ENCODE data around the gene SYNE4. TPM values are rescaled to one million over a fixed set of nuclear protein-coding genes. Genes with fewer than 3 reads are reported as not detected.
"Not testable (repeated sequence)": the region's sequence is repeated elsewhere in the genome, so short reads cannot be mapped to it uniquely, and the experiment has no call there.

Gene SYNE4
- total RNA-seq = 1 to 10 TPM; 1.5 to 3.9 TPM

GRCh38 chr19:36008336-36008978 lies at the start of gene SYNE4:
Gene SYNE4 (minus strand): TSS chr19:36008813. CDS start chr19:36008681, 132 bp downstream.
- no peaks in the 10 kb centered on the region for H3K9me3 Mint-ChIP-seq
- peaks cover 14% of the 10 kb centered on the region for H3K4me1 Mint-ChIP-seq
- no peaks in the 10 kb centered on the region for H3K27me3 Mint-ChIP-seq
- H3K27ac Mint-ChIP-seq = peak within 1 kb of the TSS; percentile 70
- H3K4me3 Mint-ChIP-seq = peak within 1 kb of the TSS; percentile 72
- no peaks in the 10 kb centered on the region for H3K36me3 Mint-ChIP-seq (ENCODE audit: low read depth)
- no peak for ATAC-seq (replicated peaks)

- Mint-ChIP-seq H3K4me3 (peak within 1 kb of the TSS; percentile 91), H3K4me1 (peaks cover 13% of the 10 kb centered on the region), H3K27me3 (no peaks in the 10 kb centered on the region), H3K36me3 (ENCODE audit: low read depth) (peaks cover 9% of the 10 kb centered on the region), H3K9me3 (no peaks in the 10 kb centered on the region), H3K27ac (peak within 1 kb of the TSS; percentile 84)
- ATAC-seq (replicated peaks) = peak; percentile 82
Observed at GRCh38 chr19:36054733-36055686, 46.4 kb upstream of the SYNE4 start, which contains the start of gene WDR62. Gene WDR62 (plus strand): TSS chr19:36054897. CDS start chr19:36054972, 75 bp downstream.

- H3K9me3 Mint-ChIP-seq = no peaks in the 10 kb centered on the region
- peaks cover 13% of the 10 kb centered on the region for H3K4me1 Mint-ChIP-seq
- no peaks in the 10 kb centered on the region for H3K27me3 Mint-ChIP-seq
- peak; percentile 91 for ATAC-seq (replicated peaks)
- H3K36me3 Mint-ChIP-seq (ENCODE audit: low read depth) = peaks cover 6% of the 10 kb centered on the region
- H3K4me3 Mint-ChIP-seq = peak within 1 kb of the TSS; percentile 91
- peak within 1 kb of the TSS; percentile 84 for H3K27ac Mint-ChIP-seq
Observed at GRCh38 chr19:36054119-36054732, 45.6 kb upstream of the SYNE4 start, which contains the start of gene THAP8. Gene THAP8 (minus strand): TSS chr19:36054285. CDS start chr19:36054217, 68 bp downstream.

- H3K27ac Mint-ChIP-seq = no peak overlapping the region
- no peaks in the 10 kb centered on the region for H3K9me3 Mint-ChIP-seq
- no peak overlapping the region for H3K4me3 Mint-ChIP-seq
- no peaks in the 10 kb centered on the region for H3K27me3 Mint-ChIP-seq
- no peak for ATAC-seq (replicated peaks)
- H3K4me1 Mint-ChIP-seq = peaks cover 13% of the 10 kb centered on the region
- no peaks in the 10 kb centered on the region for H3K36me3 Mint-ChIP-seq (ENCODE audit: low read depth)
Observed at GRCh38 chr19:36051637-36052036, 43.0 kb upstream of the SYNE4 start.

GRCh38 chr19:36051236-36051635 lies 42.6 kb upstream of the SYNE4 start:
- no peaks in the 10 kb centered on the region for H3K9me3 Mint-ChIP-seq
- peaks cover 14% of the 10 kb centered on the region for H3K4me1 Mint-ChIP-seq
- H3K36me3 Mint-ChIP-seq (ENCODE audit: low read depth) = no peaks in the 10 kb centered on the region
- peak overlapping the region; percentile 16 for H3K27ac Mint-ChIP-seq
- H3K27me3 Mint-ChIP-seq = no peaks in the 10 kb centered on the region
- H3K4me3 Mint-ChIP-seq = no peak overlapping the region
- ATAC-seq (replicated peaks) = no peak

- Mint-ChIP-seq H3K4me3 (no peak overlapping the region), H3K36me3 (ENCODE audit: low read depth) (no peaks in the 10 kb centered on the region), H3K27ac (no peak overlapping the region), H3K27me3 (no peaks in the 10 kb centered on the region), H3K4me1 (peaks cover 15% of the 10 kb centered on the region), H3K9me3 (no peaks in the 10 kb centered on the region)
- ATAC-seq (replicated peaks) = no peak
Observed at GRCh38 chr19:36049080-36049698, 40.6 kb upstream of the SYNE4 start.

GRCh38 chr19:36047835-36048234 lies 39.2 kb upstream of the SYNE4 start:
- Mint-ChIP-seq H3K4me3 (no peak overlapping the region), H3K9me3 (no peaks in the 10 kb centered on the region), H3K27me3 (no peaks in the 10 kb centered on the region)

GRCh38 chr19:36046443-36047050 lies 37.9 kb upstream of the SYNE4 start:
- Mint-ChIP-seq H3K9me3 (no peaks in the 10 kb centered on the region), H3K4me1 (peaks cover 15% of the 10 kb centered on the region)

More at GRCh38 chr19:36047835-36048234, 39.2 kb upstream of the SYNE4 start:
- Mint-ChIP-seq H3K27ac (no peak overlapping the region), H3K36me3 (ENCODE audit: low read depth) (no peaks in the 10 kb centered on the region), H3K4me1 (peaks cover 15% of the 10 kb centered on the region)
- no peak for ATAC-seq (replicated peaks)

GRCh38 chr19:36043952-36044351 lies 35.3 kb upstream of the SYNE4 start:
- H3K27ac Mint-ChIP-seq = no peak overlapping the region
- H3K27me3 Mint-ChIP-seq = no peaks in the 10 kb centered on the region
- no peak overlapping the region for H3K4me3 Mint-ChIP-seq
- H3K4me1 Mint-ChIP-seq = peaks cover 7% of the 10 kb centered on the region
- ATAC-seq (replicated peaks) = no peak
- peaks cover 16% of the 10 kb centered on the region for H3K36me3 Mint-ChIP-seq (ENCODE audit: low read depth)
- no peaks in the 10 kb centered on the region for H3K9me3 Mint-ChIP-seq

More at GRCh38 chr19:36046443-36047050, 37.9 kb upstream of the SYNE4 start:
- Mint-ChIP-seq H3K27me3 (no peaks in the 10 kb centered on the region), H3K4me3 (no peak overlapping the region), H3K36me3 (ENCODE audit: low read depth) (peaks cover 5% of the 10 kb centered on the region), H3K27ac (no peak overlapping the region)
- ATAC-seq (replicated peaks) = no peak

- Mint-ChIP-seq H3K27ac (no peak overlapping the region), H3K36me3 (ENCODE audit: low read depth) (peaks cover 16% of the 10 kb centered on the region), H3K27me3 (no peaks in the 10 kb centered on the region), H3K4me3 (no peak overlapping the region), H3K9me3 (no peaks in the 10 kb centered on the region), H3K4me1 (peaks cover 7% of the 10 kb centered on the region)
- ATAC-seq (replicated peaks) = no peak
Observed at GRCh38 chr19:36041831-36042230, 33.2 kb upstream of the SYNE4 start.

GRCh38 chr19:36041092-36041491 lies 32.5 kb upstream of the SYNE4 start:
- H3K27me3 Mint-ChIP-seq; ATAC-seq (replicated peaks); H3K27ac Mint-ChIP-seq; H3K4me1 Mint-ChIP-seq; H3K9me3 Mint-ChIP-seq; H3K4me3 Mint-ChIP-seq: not testable (repeated sequence)
- peaks cover 16% of the 10 kb centered on the region for H3K36me3 Mint-ChIP-seq (ENCODE audit: low read depth)

GRCh38 chr19:36040495-36040894 lies 31.9 kb upstream of the SYNE4 start:
- Mint-ChIP-seq H3K9me3 (no peaks in the 10 kb centered on the region), H3K4me1 (peaks cover 6% of the 10 kb centered on the region), H3K27me3 (no peaks in the 10 kb centered on the region), H3K27ac (no peak overlapping the region), H3K36me3 (ENCODE audit: low read depth) (peaks cover 16% of the 10 kb centered on the region), H3K4me3 (no peak overlapping the region)
- no peak for ATAC-seq (replicated peaks)

GRCh38 chr19:36032251-36033104 lies 23.9 kb upstream of the SYNE4 start, which contains the start of gene CLIP3:
Gene CLIP3 (minus strand): TSS chr19:36032873. CDS start chr19:36032357, 516 bp downstream.
- H3K4me1 Mint-ChIP-seq = peaks cover 15% of the 10 kb centered on the region
- no peaks in the 10 kb centered on the region for H3K27me3 Mint-ChIP-seq
- peak within 1 kb of the TSS; percentile 47 for H3K4me3 Mint-ChIP-seq
- H3K9me3 Mint-ChIP-seq = no peaks in the 10 kb centered on the region
- ATAC-seq (replicated peaks) = peak; percentile 16
- no peak within 1 kb of the TSS for H3K27ac Mint-ChIP-seq
- peaks cover 27% of the 10 kb centered on the region for H3K36me3 Mint-ChIP-seq (ENCODE audit: low read depth)

Measured in activated T-helper 17 cell treated with anti-CD3 and anti-CD28 coated beads, Interleukin-2, amount 50 U/mL, for 72 hours (primary cell).